Measurements from ENCODE around the gene DLGAP1.

The DLGAP1 gene

DNA sequence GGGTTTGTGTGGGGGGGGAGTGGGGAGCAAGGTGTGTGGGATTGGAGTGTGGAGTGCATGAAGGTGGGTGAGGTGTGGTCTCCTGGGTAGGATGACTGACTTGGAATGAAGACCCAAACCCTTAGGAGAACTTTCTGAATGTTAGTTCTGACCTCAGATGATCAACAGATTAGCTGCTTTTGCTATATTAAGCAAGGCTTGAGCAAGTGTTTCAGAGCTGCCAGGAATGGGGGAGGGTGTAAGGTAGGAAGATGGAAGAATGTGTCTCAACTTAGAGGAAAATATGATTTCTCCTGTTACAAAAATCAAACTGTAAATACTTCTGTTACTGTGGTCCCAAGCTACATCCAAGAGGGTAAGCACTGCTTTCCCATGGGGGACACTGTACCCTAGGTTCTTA is 731.6 kb downstream of the DLGAP1 start:
- H3K27me3 Mint-ChIP-seq (ENCODE audit: low read depth, poor library complexity) = no peaks in the 10 kb centered on the region
- H3K36me3 Mint-ChIP-seq (ENCODE audit: low read depth) = peaks cover 5% of the 10 kb centered on the region
- peak overlapping the region; percentile 16 for H3K27ac Mint-ChIP-seq
- TF ChIP-seq, protein P1, sequence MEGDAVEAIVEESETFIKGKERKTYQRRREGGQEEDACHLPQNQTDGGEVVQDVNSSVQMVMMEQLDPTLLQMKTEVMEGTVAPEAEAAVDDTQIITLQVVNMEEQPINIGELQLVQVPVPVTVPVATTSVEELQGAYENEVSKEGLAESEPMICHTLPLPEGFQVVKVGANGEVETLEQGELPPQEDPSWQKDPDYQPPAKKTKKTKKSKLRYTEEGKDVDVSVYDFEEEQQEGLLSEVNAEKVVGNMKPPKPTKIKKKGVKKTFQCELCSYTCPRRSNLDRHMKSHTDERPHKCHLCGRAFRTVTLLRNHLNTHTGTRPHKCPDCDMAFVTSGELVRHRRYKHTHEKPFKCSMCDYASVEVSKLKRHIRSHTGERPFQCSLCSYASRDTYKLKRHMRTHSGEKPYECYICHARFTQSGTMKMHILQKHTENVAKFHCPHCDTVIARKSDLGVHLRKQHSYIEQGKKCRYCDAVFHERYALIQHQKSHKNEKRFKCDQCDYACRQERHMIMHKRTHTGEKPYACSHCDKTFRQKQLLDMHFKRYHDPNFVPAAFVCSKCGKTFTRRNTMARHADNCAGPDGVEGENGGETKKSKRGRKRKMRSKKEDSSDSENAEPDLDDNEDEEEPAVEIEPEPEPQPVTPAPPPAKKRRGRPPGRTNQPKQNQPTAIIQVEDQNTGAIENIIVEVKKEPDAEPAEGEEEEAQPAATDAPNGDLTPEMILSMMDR (IDR thresholded peaks at IDR 0.05) = no peak
- peaks cover 39% of the 10 kb centered on the region for H3K4me1 Mint-ChIP-seq
- DNase-seq = no peak
- H3K9me3 Mint-ChIP-seq = peaks cover 4% of the 10 kb centered on the region
- no peak overlapping the region for H3K4me3 Mint-ChIP-seq

DNA sequence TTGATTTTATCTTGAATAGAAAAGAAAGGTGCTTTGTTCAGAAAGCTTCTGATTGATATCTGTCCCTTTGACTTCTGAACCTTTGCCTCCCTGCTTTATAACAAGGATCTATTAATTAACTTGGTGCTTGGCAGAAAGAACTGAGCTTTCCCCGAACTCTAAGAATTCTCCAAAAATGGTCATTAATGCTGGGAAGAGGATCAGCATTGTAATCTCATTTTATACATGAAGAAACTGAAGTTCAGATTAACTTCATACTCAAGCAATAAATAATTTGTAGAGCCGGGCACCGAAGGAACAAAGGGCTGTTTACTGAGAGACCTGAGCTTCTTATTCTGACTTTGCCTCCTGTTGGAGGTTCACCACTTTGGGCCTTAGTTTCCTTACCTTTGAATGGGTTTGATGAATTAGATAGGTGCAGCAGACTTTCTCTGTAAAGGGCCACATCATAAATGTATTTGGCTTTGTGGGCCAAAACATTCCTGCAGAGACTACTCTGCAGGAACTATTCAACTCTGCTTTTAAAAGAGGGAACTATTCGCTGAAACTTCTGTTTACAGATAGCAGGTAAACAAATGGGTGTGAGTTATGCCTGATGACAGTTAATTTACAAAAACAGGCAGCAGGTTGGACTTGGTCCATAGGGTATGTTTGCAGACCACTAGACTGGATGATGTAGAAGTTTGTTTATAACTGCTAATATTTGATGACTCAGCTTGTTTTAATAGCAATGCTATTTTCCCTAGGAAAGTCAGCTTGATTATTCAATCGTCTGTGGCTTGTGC is 732.3 kb downstream of the DLGAP1 start:
- no peak for DNase-seq
- Mint-ChIP-seq H3K4me1 (peaks cover 39% of the 10 kb centered on the region), H3K27ac (peak overlapping the region; percentile 54), H3K27me3 (ENCODE audit: low read depth, poor library complexity) (no peaks in the 10 kb centered on the region), H3K4me3 (peak overlapping the region; percentile 35), H3K9me3 (no peaks in the 10 kb centered on the region), H3K36me3 (ENCODE audit: low read depth) (no peaks in the 10 kb centered on the region)
- TF ChIP-seq, protein P1 (IDR thresholded peaks at IDR 0.05) = no peak

DNA sequence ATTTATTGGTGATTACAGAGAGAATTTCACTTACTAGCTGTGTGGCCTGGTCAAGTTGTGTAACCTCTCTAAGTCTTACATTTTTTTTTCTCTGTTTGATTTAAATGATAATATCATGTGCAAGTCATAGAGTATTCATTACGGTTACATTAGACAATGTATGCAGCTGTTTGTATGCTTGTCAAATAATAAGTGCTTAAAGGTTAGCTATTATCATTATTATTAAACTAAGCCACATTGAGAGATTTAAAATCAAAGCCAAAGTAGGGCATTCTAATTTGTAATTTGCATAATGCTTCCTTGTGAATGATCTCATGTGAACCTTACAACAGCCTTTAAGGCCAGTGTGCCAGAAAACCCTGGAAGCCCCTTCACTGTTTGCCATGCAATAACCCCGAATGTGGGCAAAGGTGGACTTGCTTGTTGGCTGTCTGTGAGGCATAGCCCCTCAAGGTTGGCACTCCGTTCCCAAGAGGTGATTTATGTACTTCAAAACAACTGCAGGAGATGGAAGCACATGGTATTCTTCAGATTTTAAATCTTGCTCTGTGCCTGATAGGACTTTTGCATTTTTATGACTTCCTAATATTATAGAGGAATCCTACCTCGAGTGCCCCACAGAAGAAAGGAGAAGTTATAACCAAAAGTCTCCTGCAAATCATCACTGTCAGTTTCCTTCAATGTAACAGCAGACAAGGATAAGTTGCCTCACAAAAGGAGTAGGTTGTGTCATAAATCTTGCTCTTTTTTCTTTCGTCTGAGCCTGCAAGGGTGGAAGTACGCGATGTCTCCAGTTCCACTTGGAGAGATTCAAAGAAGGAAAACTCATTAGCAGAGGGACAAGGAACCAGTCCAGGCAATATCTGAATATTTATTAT is 733.1 kb downstream of the DLGAP1 start:
- H3K9me3 Mint-ChIP-seq = no peaks in the 10 kb centered on the region
- no peaks in the 10 kb centered on the region for H3K27me3 Mint-ChIP-seq (ENCODE audit: low read depth, poor library complexity)
- no peaks in the 10 kb centered on the region for H3K36me3 Mint-ChIP-seq (ENCODE audit: low read depth)
- H3K4me1 Mint-ChIP-seq = peaks cover 45% of the 10 kb centered on the region
- H3K4me3 Mint-ChIP-seq = peak overlapping the region; percentile 41
- TF ChIP-seq, protein P1 (IDR thresholded peaks at IDR 0.05) = no peak
- DNase-seq = no peak
- H3K27ac Mint-ChIP-seq = peak overlapping the region; percentile 8

DNA sequence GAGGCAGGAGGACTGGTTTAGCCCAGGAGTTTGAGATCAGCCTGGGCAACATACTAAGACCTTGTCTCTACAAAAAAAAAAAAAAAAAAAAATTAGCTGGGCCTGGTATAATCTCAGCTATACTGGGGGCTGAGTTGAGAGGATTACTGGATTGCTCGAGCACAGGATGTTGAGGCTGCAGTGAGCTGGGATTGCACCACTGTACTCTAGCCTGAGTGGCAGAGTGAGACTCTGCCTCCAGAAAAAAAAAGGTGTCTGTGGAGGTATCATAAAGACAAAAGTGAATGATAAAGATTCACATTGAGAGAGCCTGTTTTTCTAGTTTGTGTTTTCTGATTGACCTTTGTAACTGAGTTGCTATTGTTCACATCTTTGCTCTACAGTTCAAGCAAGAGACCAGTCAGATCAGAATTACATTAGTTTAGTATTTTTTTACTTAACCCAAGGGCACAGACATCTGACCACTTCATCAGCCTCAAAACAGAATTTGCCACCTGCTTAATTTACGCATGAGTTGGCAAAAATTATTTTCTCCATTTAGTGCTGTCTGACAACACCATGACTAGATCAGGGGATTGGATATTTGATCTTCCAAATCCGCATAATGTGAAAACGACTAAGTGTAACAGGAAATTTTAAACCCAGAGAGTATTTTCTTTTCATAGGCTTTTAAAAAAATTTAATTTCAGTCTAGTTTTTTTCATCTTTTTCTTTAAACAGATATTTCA is 734.1 kb downstream of the DLGAP1 start:
- peak overlapping the region; percentile 33 for H3K27ac Mint-ChIP-seq
- no peak for DNase-seq
- TF ChIP-seq, protein P1 (IDR thresholded peaks at IDR 0.05) = no peak
- no peaks in the 10 kb centered on the region for H3K27me3 Mint-ChIP-seq (ENCODE audit: low read depth, poor library complexity)
- no peak overlapping the region for H3K4me3 Mint-ChIP-seq
- H3K4me1 Mint-ChIP-seq = peaks cover 41% of the 10 kb centered on the region
- no peaks in the 10 kb centered on the region for H3K36me3 Mint-ChIP-seq (ENCODE audit: low read depth)
- H3K9me3 Mint-ChIP-seq = no peaks in the 10 kb centered on the region

DNA sequence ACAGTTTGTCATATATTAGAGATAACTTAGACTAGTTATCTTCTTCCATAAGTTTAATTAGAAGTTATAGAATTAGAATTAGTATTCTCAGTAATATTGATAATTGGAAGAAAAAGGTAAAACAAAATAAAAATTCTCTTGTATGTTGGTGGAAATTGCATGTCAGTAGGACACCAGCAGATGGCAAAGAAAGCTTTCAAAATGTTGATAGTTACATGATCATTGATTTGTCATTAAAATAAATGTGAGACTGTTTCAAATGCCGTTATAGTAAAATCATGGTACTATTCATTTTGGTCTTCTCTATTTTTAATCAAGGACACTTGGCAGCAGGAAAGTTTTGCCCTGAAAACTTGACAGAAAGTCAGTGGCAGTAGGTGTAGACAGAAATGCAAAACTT is 734.9 kb downstream of the DLGAP1 start:
- H3K27me3 Mint-ChIP-seq (ENCODE audit: low read depth, poor library complexity) = no peaks in the 10 kb centered on the region
- no peak for DNase-seq
- no peak overlapping the region for H3K27ac Mint-ChIP-seq
- TF ChIP-seq, protein P1 (IDR thresholded peaks at IDR 0.05) = no peak
- H3K36me3 Mint-ChIP-seq (ENCODE audit: low read depth) = no peaks in the 10 kb centered on the region
- no peak overlapping the region for H3K4me3 Mint-ChIP-seq
- H3K9me3 Mint-ChIP-seq = no peaks in the 10 kb centered on the region
- H3K4me1 Mint-ChIP-seq = peaks cover 45% of the 10 kb centered on the region

Measured in nephron progenitor cell (in vitro differentiated cells).